Hepatocyte (in vitro differentiated cells): ENCODE measurements around the gene ADGRB3.

Experiments
- EZH2 ChIP-seq: fragments of 200-600 bp; sonication (generic); IDR thresholded peaks from 2 replicates; pipeline ENCODE4 v1.6.1; 2016; ENCODE audit warnings: antibody characterized with exemption, mild to moderate bottlenecking, borderline replicate concordance
- TF ChIP-seq, protein P1 (sequence below): fragments of 200-600 bp; sonication (generic); IDR thresholded peaks from 2 replicates; pipeline ENCODE4 v1.5.1; 2016; ENCODE audit warnings: antibody characterized with exemption, mild to moderate bottlenecking; ENCODE audit not compliant: poor library complexity

DNA sequence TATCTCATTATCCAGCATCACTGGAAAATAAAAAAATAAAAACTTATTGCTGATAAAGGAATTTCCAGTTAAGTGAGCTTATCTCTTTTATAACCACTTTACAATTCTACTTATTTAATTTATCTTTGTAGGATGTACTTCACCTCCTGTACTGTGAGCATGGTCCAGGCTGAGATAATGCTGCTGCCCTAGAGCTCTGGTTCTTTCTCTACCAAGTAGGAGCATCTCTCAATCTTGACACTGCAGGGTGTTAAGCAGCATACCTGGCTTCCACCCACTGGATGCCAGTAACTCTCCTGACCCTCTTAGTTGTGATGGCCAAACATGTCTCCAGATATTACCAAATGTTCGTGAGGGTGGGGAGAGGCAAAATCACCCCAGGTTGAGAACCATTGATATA is 454.5 kb downstream of the ADGRB3 start:
- TF ChIP-seq EZH2, result no peak
- TF ChIP-seq, protein P1, sequence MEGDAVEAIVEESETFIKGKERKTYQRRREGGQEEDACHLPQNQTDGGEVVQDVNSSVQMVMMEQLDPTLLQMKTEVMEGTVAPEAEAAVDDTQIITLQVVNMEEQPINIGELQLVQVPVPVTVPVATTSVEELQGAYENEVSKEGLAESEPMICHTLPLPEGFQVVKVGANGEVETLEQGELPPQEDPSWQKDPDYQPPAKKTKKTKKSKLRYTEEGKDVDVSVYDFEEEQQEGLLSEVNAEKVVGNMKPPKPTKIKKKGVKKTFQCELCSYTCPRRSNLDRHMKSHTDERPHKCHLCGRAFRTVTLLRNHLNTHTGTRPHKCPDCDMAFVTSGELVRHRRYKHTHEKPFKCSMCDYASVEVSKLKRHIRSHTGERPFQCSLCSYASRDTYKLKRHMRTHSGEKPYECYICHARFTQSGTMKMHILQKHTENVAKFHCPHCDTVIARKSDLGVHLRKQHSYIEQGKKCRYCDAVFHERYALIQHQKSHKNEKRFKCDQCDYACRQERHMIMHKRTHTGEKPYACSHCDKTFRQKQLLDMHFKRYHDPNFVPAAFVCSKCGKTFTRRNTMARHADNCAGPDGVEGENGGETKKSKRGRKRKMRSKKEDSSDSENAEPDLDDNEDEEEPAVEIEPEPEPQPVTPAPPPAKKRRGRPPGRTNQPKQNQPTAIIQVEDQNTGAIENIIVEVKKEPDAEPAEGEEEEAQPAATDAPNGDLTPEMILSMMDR, result no peak
